GM21423 (cell line): ENCODE measurements around the gene BRD3.

Source experiments
- ATAC-seq: cut with Tn5 transposase; IDR thresholded peaks from one replicate; pipeline ENCODE4 v1.9.1; 2021; ENCODE audit warnings: mild to moderate bottlenecking, moderate library complexity; ENCODE audit not compliant: unreplicated experiment

BRD3 gene

DNA sequence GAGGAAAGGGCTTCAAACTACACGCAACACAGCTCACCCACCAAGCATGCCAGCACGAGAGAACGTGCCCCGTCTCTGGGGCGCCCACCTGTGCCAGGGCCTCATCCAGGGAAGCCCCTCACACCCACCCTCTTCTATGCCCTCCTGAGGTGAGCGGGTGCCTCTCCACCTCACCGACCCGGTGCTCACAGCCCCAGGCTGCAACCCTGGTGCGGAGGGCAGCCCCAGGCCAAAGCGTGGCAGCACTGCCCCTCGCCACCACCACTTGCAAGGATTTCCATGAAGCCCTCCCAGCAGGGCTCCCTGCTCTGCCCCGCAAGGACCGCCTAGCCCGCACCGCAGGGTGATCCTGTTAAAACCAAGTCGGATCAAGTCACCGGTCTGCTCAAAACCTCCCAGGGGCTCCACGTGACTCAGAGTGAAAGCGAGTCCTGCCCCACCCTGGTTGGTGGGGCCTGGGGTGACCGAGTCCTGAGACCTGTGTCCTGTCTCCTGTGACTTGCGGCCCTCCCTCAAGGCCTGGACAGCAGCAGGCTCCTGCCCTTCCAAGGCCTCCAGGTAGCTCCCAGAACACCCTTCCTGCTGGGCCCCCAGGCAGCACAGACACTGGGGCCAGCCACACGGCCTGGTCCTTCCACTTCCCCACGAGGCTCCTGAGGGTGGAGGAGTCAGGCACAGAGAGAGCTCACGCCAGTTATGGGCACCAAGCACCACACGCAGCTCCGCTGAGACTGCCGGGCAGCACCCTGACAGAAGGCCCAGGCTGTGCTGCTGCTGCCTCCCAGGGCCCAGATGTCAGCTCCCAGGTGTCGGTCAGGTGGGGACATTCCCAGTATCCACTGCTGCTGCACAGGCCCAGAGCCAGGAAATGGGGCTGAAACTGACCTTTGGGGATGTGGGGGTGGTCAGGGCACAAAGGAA, 12.7 kb downstream of the BRD3 start:
- no peak for ATAC-seq

- no peak for ATAC-seq
These were observed 13.7 kb downstream of the BRD3 start for GRCh38 chr9:134053941-134054761.

- no peak for ATAC-seq
These were observed 14.4 kb downstream of the BRD3 start for GRCh38 chr9:134053401-134053871.

GRCh38 chr9:134052941-134053340, 14.9 kb downstream of the BRD3 start:
- no peak for ATAC-seq

- ATAC-seq, result no peak
These were observed 15.3 kb downstream of the BRD3 start for GRCh38 chr9:134052491-134052890.

GRCh38 chr9:134051319-134051718, 16.5 kb downstream of the BRD3 start:
- no peak for ATAC-seq

- ATAC-seq, result no peak
These were observed 17.1 kb downstream of the BRD3 start for GRCh38 chr9:134050726-134051125.

DNA sequence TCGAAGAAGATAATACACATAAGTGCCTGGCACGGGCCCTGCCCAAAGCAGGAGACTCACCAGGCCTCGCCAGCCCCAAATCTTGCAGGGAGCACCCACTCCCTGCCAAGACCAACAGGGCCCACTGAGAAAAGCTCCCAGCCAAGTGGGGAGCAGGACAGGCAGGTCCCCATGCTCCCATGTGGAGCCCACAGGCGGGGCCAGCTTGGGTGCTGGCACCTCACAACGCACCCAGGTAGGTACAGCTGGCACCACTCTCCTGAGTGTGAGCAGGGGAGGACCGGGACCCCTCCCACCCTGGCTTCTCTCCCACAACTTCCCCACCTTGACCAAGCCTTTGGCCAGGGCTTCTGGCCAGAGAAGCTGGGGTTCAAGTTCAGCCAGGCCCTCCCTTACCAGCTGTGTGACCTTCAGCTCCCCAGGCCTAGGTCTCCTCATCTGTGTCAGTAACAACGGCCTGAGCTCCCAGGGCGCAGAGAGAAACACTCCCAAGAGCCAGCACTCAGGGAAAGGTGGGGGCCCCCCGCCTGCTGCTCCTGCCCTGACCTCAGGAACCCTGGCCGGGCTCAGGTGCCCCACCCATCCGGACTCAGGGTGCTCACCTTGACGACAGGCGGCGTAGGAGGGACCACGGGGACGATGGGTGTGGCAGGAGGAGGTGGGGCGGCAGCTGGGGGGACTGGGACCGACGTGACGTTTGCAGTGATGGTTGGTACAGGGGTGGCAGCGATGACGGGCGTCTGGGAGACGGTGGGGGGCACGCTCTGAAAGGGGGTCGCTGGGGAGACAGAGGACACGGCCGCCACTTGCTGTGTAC, 17.8 kb downstream of the BRD3 start:
- ATAC-seq, result no peak

DNA sequence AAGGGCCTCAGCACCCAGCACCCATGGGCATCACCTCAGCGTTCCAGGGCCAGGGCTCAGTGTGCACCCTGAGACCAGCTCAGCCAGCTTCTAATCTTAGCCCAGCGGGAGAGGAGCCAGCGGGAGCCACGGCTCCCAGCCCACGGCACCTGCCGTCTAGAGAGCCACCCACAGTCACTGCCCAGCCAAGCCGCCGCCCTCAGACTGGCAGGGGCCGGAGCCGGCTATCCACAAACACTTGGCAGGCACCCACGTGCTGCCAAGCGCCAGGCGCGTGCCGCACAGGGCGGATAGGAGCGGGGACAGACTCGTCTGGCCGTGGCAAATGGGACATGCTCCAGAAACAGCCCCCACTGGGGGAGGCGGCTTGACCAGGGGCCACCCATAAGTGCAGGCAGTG, 18.6 kb downstream of the BRD3 start:
- ATAC-seq, result no peak

- ATAC-seq, result no peak
These were observed 19.3 kb downstream of the BRD3 start for GRCh38 chr9:134048582-134048968.

DNA sequence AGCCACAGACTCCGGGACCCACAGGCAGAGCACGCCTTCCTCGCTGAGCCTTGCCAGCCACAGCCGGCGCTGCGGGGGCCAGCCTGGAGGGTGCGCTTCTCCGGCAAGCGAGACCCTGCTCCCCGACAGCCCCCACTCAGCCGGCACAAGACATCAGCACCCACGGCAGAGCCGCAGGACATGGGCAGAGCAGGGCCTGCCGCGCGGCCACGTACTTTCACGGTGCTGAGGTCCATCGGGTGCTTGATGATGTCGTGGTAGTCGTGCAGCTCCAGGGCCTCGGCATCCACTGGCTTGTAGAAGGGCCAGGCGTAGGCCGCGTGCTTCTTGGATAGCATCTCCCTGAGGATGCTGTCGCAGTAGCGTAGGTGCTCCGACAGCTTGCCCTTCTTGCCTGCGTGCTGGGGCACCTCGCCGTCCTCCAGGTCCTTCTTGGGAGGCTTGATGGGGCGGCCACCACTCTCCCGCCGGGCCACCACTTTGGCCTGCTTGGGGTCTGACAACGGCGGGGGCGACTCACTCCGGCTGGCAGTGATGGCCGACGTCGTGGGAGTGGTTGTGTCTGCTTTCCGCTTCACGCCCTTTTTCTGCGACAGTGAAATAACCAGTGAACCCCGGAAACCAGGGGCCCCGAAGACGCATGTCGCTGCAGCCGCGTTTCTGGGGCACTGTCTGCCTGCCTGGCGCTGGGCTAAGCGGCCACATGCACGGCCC, 19.8 kb downstream of the BRD3 start:
- no peak for ATAC-seq

DNA sequence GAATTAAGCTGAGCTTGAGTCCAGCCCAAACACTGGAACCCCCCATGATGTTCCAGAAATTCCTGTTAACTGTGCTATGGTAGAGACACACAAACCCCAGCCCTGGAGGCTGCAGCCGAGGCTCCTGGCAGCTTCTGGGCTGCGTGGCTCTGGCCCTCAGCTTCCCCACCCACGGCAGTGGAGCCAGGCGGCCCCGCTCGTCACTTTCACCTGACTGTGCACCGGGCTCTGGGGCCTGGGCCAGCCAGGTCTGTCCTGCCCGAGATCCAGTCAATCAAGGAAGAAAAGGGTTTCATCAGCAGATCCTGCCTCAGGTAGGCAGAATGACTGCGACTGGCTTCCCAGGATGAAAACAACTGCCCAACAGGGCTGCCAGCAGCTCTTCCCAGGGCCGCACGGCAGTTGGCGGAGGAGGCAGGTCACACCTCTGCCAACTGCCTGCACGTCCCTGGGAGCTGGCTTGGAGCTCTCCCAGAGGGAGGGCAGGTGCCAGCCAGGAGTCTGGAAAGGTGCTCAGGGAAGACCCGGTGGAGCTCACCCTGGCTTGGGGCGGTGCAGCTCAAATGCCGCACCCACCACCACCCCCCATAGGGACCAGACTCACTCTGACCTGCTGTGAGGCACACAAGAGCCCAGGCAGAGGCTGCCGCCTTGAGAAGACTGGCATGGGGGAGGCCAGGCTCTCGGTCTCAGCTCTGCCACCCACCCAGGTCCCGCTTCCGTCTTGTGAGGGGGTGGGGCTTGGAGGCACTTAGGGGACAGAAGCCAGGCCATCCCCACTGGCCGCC, 20.7 kb downstream of the BRD3 start:
- no peak for ATAC-seq

DNA sequence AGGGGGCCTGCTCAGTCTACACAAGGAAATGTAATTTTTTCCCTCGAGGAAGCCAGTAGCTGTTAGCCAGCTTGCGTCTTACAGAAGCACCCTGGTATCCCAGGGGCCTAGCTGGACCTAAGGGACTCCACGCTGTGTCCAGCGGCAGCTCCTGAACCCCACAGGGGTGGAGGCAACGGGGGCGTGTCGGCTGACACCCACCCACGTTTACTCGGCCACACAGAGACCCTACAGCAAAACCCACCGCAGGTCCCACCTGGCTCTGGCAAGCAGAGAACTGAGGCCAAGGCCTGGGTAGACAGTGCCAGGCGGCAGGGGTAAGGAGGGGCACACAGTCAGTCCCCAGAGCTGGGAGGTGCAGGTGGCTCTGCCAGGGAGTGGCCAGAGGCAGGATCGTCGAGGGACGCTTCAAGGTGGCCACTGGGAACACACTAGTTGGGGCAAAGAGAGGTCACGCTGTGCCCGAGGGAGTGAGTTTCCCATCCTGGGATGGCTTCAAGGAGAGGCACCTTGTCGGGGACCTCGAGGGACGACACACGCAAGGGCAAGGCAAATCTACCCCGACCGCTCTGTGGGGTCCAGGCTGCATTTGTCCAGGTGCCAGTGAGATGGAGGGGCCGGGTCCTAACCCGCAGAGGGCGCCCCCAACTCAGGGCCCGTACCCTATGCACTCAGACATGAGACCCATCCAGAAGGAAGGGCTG, 21.8 kb downstream of the BRD3 start:
- no peak for ATAC-seq

DNA sequence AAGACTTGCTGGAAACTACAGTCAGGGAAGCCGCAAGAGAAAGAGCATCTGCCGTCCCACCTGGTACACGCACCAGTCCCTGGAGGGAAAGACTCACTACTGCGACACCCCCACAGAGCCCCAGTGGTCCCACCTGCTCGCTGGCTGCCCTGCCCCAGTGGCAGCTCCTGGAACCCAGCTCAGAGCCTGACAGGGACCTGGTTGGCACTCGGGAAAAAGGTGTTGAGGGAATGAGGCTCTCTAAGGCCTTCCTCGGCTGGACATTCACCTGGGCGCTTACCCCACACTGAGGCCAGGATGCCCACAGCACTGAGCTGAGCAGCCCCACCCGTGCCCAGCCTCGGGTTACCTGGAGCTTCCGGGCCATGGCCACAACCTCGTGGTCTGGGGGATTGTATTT, 22.9 kb downstream of the BRD3 start:
- no peak for ATAC-seq

GRCh38 chr9:134043531-134043988, 24.3 kb downstream of the BRD3 start:
- ATAC-seq, result no peak

GRCh38 chr9:134041649-134041962, 26.2 kb downstream of the BRD3 start:
- no peak for ATAC-seq

GRCh38 chr9:134040781-134041648, 26.8 kb downstream of the BRD3 start:
- no peak for ATAC-seq

GRCh38 chr9:134040176-134040565, 27.7 kb downstream of the BRD3 start:
- no peak for ATAC-seq
